GM12875 (cell line): ENCODE data around the gene ADPRHL1.

Experiments
- H3K4me3 ChIP-seq: one replicate; pipeline ENCODE4 v1.5.1; 2011; ENCODE audit warnings: low read depth, low read length, control low read depth
- TF ChIP-seq, protein P1 (sequence below): IDR thresholded peaks from 2 replicates; pipeline ENCODE4 v1.5.1; 2011; ENCODE audit warnings: low read depth, mild to moderate bottlenecking, control low read depth, inconsistent platforms, low read length, moderate library complexity, borderline replicate concordance; ENCODE audit not compliant: insufficient read depth

Gene ADPRHL1

DNA sequence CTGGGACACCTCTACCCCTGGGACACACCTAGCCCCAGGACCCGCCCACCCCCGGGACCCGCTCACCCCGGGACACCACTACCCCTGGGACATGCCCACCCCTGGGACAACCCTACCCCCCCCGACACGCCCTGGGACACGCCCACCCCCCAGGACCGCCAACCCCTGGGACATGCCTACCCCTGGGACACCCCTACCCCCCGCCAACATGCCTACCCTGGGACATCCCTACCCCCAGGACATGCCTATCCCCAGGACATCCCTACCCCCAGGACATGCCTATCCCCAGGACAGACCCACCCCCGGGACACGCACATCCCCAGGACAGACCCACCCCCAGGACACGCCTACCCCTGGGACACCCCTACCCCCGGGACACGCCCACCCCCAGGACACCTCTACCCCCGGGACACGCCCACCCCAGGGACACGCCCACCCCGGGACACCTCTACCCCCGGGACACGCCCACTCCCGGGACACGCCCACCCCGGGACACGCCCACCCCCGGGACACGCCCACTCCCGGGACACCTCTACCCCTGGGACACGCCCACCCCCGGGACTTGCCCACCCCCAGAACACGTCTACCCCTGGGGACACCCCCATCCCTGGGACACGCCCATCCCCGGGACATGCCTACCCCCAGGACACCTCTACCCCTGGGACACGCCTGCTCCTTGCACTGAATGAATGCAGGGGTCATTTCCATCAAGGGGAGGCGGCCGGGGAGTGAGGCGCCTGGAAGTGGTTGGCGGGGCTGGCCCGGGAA lies 32.3 kb downstream of the ADPRHL1 start:
- no peak overlapping the region for H3K4me3 ChIP-seq
- TF ChIP-seq, protein P1, sequence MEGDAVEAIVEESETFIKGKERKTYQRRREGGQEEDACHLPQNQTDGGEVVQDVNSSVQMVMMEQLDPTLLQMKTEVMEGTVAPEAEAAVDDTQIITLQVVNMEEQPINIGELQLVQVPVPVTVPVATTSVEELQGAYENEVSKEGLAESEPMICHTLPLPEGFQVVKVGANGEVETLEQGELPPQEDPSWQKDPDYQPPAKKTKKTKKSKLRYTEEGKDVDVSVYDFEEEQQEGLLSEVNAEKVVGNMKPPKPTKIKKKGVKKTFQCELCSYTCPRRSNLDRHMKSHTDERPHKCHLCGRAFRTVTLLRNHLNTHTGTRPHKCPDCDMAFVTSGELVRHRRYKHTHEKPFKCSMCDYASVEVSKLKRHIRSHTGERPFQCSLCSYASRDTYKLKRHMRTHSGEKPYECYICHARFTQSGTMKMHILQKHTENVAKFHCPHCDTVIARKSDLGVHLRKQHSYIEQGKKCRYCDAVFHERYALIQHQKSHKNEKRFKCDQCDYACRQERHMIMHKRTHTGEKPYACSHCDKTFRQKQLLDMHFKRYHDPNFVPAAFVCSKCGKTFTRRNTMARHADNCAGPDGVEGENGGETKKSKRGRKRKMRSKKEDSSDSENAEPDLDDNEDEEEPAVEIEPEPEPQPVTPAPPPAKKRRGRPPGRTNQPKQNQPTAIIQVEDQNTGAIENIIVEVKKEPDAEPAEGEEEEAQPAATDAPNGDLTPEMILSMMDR: no peak

DNA sequence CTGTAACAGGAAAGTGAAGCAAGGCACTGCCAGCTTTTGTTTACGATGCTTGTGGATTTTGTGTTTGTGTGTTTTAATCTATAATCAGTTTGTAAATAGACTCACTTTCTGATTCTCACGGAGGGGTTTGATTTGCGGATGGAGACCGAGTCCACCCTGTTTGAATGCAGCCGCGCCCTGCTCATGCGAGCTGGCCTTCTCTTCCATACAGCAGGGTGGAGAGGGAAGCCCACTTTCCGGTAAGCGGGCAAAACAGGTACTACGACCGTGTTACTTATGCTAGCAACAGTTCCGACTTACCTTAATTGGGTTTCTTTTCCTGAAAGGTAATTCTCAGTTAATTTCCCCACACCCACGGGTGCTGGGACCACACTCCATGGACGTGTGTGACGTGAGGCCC lies 33.1 kb downstream of the ADPRHL1 start:
- TF ChIP-seq, protein P1: no peak
- no peak overlapping the region for H3K4me3 ChIP-seq

DNA sequence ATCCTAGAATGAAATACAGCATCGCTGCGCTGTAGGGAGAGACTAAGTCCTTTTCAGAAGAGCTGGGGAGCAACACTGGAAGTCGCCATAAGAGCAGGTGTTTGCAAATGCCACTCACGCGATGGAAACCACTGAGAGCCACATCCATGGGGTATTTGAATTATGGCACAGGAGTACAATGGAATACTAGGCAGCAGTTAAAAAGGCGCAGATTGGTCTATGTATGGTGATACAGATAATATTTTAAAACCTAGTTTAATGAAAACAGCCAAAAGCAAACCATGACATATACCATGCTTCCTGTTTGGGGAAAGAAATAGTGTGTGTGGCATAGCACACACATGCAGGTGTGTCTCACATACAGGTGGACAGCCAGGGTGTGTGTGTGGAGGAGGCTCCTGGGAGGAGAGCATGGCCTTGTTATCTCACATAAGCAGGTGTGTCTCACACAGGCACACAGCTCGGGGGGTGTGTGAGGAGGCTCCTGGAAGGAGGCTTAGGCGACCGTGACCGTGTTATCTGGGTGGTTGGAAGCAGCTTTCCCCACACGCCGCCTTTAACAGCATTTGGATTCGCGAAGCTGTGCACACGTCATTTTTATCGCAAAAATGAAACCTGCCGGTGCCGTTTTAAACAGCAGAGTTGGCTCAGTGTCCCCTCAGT lies 33.6 kb downstream of the ADPRHL1 start:
- no peak overlapping the region for H3K4me3 ChIP-seq

DNA sequence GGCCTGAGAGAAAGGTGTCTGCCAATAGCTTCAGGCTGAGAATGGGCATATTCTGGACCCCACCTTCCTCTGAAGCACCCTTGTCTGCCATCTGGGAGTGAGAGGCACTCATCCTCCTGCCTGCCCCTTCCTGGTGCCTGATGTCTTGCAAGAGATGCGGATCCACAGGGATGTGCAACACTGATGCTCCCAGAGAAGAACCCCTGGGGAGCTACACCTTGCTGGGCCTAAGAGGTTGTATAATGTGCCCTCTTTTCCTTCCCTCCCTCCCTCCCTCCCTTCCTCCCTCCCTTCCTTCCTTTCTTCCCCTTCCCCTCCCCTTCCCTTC lies 34.6 kb downstream of the ADPRHL1 start:
- H3K4me3 ChIP-seq: no peak overlapping the region
- TF ChIP-seq, protein P1: no peak

More for the DNA sequence above, 33.6 kb downstream of the ADPRHL1 start:
- TF ChIP-seq, protein P1: no peak

DNA sequence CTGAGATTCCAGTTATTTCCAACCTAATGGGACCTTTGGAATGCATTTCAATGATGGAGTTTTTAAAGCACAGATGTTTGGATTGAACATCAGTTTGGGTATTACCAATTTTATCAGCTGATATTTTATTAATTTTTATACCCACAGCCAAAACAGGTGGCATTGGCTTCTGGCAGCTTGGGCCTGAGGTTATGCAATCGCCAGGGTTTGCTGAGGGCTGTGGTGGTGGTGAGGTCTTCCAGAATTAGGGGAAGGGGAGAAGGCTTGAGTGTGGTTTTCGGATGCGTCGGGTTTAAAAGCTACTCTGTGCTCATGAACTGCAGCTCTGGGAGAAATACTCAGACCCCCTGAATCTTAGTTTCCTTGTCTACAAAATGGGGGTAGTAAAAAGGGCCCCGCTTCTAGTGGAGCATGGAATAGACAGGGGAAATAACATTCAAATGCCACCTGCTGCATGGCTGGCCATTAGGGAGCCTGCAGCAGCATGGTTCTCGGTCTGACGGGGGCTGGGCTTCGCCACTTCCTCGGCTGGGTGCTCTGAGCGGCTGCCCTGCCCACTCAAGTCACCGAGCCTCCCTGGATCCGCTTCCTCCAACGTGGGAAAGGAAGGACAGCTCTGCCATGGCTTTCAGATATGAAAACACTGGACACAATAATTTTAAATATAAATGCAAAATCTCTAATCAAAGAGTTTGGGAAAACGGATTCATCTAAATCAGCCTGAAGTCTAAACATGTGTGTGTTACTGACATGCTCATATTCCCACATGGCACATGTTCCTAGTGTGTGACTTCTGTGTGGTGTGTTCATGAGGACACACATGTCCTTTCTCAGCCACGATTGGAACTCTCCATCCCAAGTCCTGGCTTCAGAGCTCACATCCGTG lies 35.2 kb downstream of the ADPRHL1 start:
- TF ChIP-seq, protein P1: no peak
- no peak overlapping the region for H3K4me3 ChIP-seq

DNA sequence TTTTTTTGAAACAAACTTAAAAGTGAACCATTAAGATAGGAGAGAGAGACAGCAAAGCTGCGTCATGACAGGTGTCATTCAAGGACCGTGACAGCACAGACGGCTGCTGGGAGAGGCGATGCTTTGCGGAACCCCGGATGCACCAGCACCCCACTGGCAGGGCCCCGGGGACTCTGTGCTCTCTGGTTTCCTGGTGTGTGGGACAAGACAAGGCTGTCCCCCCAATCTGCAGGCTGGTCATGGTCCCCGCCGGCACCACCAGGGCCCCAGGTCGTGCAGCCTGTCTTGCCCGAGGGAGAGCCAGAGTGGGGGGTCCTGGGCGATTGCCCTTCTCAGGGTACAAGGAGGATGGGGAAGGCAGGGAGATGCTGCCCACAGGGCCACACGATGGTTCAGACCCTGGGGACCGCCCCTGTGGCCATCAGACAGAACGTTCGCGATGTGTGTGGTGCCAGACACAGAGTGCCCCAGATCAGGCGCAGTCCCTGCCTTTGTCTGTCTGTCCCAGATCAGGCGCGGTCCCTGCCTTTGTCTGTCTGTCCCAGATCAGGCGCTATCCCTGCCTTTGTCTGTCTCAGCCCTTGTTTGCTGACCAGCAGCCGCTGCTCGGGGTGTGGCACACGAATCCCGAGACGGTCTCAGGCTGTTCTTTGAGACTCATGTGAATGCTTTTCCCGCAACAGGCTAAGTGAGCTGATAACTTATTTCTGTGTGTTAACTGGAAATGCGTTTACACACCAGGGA lies 36.1 kb downstream of the ADPRHL1 start:
- no peak overlapping the region for H3K4me3 ChIP-seq
- TF ChIP-seq, protein P1: no peak
